Endothelial cell of umbilical vein (primary cell): ENCODE results near the gene ILF2.

ENCODE experiments used
- EZH2 ChIP-seq: IDR thresholded peaks from 2 replicates; pipeline ENCODE4 v1.6.1; 2012; ENCODE audit warnings: borderline replicate concordance, low read depth, mild to moderate bottlenecking, moderate library complexity, low read length, inconsistent platforms; ENCODE audit not compliant: severe bottlenecking
- FOS ChIP-seq: IDR thresholded peaks from 2 replicates; pipeline ENCODE4 v1.6.1; 2011; ENCODE audit warnings: mild to moderate bottlenecking, low read length, moderate library complexity, borderline replicate concordance; ENCODE audit not compliant: insufficient read depth
- MYC ChIP-seq: IDR thresholded peaks from one replicate; pipeline ENCODE4 v1.6.1; 2011; ENCODE audit warnings: mild to moderate bottlenecking, low read depth, low read length
- POLR2A ChIP-seq: IDR thresholded peaks from 2 replicates; pipeline ENCODE4 v1.6.1; 2012; ENCODE audit warnings: low read depth, mild to moderate bottlenecking, control low read depth, low read length
- POLR2AphosphoS5 ChIP-seq: IDR thresholded peaks from 2 replicates; pipeline ENCODE4 v1.6.1; 2012; ENCODE audit warnings: low read depth, mild to moderate bottlenecking, control low read depth, low read length, moderate library complexity; ENCODE audit not compliant: insufficient read depth
- TF ChIP-seq, protein P1 (sequence below), 2 donors: IDR thresholded peaks; 1 replicate in 1 of 2; 2 replicates in 1 of 2; pipeline ENCODE4 v1.5.1; 2011; ENCODE audit warnings: low read length in 2 of 2, mild to moderate bottlenecking in 2 of 2, moderate library complexity in 2 of 2, control low read depth in 1 of 2, inconsistent platforms in 1 of 2, low read depth in 1 of 2; ENCODE audit not compliant: insufficient read depth in 1 of 2; ENCODE audit errors: extremely low read depth in 1 of 2
- TF ChIP-seq, protein P2 (sequence below): IDR thresholded peaks from 2 replicates; pipeline ENCODE4 v1.6.1; 2011; ENCODE audit not compliant: insufficient read depth, insufficient read length

DNA sequence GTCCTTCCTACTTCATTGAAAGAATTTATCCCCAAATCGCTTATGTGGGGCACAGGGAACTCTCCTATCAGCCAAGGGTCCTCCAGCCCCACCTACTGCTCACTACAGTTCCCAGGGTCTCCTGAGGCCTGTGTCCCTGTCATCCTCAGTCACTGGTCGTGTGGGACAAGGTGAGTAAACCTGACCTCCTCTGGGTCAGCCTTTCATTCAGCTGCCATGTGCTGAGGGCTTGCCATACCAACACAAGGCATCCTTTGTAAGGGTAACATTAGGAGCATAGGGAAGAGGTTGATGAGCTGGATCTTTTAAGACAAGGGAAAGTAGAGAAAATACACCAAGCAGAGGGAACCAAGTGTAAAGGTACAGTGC lies 23.5 kb downstream of the ILF2 start:
- TF ChIP-seq POLR2AphosphoS5 (peak; percentile 11), POLR2A (no peak), MYC (no peak), EZH2 (no peak), FOS (no peak)
- TF ChIP-seq, protein P1, sequence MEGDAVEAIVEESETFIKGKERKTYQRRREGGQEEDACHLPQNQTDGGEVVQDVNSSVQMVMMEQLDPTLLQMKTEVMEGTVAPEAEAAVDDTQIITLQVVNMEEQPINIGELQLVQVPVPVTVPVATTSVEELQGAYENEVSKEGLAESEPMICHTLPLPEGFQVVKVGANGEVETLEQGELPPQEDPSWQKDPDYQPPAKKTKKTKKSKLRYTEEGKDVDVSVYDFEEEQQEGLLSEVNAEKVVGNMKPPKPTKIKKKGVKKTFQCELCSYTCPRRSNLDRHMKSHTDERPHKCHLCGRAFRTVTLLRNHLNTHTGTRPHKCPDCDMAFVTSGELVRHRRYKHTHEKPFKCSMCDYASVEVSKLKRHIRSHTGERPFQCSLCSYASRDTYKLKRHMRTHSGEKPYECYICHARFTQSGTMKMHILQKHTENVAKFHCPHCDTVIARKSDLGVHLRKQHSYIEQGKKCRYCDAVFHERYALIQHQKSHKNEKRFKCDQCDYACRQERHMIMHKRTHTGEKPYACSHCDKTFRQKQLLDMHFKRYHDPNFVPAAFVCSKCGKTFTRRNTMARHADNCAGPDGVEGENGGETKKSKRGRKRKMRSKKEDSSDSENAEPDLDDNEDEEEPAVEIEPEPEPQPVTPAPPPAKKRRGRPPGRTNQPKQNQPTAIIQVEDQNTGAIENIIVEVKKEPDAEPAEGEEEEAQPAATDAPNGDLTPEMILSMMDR (IDR thresholded peaks at IDR 0.05; ENCODE audit: extremely low read depth in 1 of 2, insufficient read depth in 1 of 2, low read depth in 1 of 2, low read length in 2 of 2) = no peak
- TF ChIP-seq, protein P2, sequence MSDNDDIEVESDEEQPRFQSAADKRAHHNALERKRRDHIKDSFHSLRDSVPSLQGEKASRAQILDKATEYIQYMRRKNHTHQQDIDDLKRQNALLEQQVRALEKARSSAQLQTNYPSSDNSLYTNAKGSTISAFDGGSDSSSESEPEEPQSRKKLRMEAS = no peak
